ENCODE measurements around the gene KCMF1. TPM values are rescaled to one million over a fixed set of nuclear protein-coding genes. Genes with fewer than 3 reads are reported as not detected.

The KCMF1 gene
- polyA plus RNA-seq, 3 donors: 22.5 to 52.9 (median 28.5) TPM

DNA sequence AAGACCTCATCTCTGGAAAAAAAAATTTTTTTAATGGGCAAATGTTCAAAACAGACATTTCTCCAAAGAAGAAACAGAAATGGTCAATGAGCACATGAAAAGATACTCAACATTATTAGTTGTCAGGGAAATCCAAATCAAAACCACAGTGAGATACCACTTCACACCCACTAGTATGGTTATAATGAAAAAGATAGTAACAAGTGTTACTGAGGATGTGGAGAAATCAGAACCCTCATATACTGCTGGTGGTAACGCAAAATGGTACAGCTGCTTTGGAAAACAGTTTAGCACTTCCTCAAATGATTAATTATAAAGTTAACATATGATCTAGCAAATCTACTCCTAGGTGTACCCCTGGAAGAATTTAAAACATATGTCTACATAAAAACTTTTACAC is 133.3 kb downstream of the KCMF1 start:
- H3K4me2 ChIP-seq (replicated peaks; ENCODE audit: extremely low read depth, low read length, poor library complexity, severe bottlenecking): no peak overlapping the region
- no peaks in the 10 kb centered on the region for H3K4me1 ChIP-seq (ENCODE audit: control insufficient read depth in 1 of 2, insufficient read depth in 2 of 2, low read length in 2 of 2)
- no peak for DNase-seq
- no peaks in the 10 kb centered on the region for H3K36me3 ChIP-seq (replicated peaks in 1 of 2; ENCODE audit: control insufficient read depth in 1 of 2, insufficient read depth in 2 of 2, low read length in 2 of 2)
- H4K20me1 ChIP-seq (ENCODE audit: insufficient read depth, low read length): no peaks in the 10 kb centered on the region
- no CpG with 5 or more reads among the region's 1 CpG for WGBS (ENCODE audit: insufficient coverage)
- H3K9me3 Mint-ChIP-seq: peaks cover 0 to 7% (median under 1%) of the 10 kb centered on the region in 7 donors
- H3K79me2 ChIP-seq (ENCODE audit: insufficient read depth, low read length): no peaks in the 10 kb centered on the region
- H3K27ac Mint-ChIP-seq: no peak overlapping the region
- H3K27ac ChIP-seq (ENCODE audit: low read depth in 1 of 2, low read length in 2 of 2): no peak overlapping the region
- no peak overlapping the region for H3K4me3 ChIP-seq (replicated peaks in 1 of 3; ENCODE audit: low read depth in 2 of 3, low read length in 3 of 3)
- TF ChIP-seq, protein P1, sequence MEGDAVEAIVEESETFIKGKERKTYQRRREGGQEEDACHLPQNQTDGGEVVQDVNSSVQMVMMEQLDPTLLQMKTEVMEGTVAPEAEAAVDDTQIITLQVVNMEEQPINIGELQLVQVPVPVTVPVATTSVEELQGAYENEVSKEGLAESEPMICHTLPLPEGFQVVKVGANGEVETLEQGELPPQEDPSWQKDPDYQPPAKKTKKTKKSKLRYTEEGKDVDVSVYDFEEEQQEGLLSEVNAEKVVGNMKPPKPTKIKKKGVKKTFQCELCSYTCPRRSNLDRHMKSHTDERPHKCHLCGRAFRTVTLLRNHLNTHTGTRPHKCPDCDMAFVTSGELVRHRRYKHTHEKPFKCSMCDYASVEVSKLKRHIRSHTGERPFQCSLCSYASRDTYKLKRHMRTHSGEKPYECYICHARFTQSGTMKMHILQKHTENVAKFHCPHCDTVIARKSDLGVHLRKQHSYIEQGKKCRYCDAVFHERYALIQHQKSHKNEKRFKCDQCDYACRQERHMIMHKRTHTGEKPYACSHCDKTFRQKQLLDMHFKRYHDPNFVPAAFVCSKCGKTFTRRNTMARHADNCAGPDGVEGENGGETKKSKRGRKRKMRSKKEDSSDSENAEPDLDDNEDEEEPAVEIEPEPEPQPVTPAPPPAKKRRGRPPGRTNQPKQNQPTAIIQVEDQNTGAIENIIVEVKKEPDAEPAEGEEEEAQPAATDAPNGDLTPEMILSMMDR (IDR thresholded peaks at IDR 0.05): no peak
- H3K9me3 ChIP-seq (replicated peaks in 1 of 2; ENCODE audit: control insufficient read depth in 1 of 2, insufficient read depth in 1 of 2, low read length in 2 of 2): no peaks in the 10 kb centered on the region
- no peak overlapping the region for H3K9ac ChIP-seq (ENCODE audit: insufficient read depth, low read length, poor library complexity, severe bottlenecking)
- no peaks in the 10 kb centered on the region for H3K4me1 Mint-ChIP-seq
- H3K27me3 Mint-ChIP-seq (ENCODE audit: low read depth in 3 of 3): peaks cover 2 to 13% (median 10%) of the 10 kb centered on the region in 3 donors
- no peak overlapping the region for H3K4me3 Mint-ChIP-seq
- H3K27me3 ChIP-seq (ENCODE audit: control insufficient read depth in 2 of 2, insufficient read depth in 2 of 2, low read length in 2 of 2): no peaks in the 10 kb centered on the region
- no peak overlapping the region for H2AFZ ChIP-seq (ENCODE audit: insufficient read depth, low read depth, low read length, poor library complexity, severe bottlenecking)
- intact Hi-C loops (cut with micrococcal nuclease): no loop called here
- no peaks in the 10 kb centered on the region for H3K36me3 Mint-ChIP-seq

- Mint-ChIP-seq H3K4me1 (no peaks in the 10 kb centered on the region), H3K27ac (no peak overlapping the region), H3K27me3 (ENCODE audit: low read depth in 3 of 3) (peaks cover 0 to 9% (median 7%) of the 10 kb centered on the region in 3 donors), H3K36me3 (no peaks in the 10 kb centered on the region), H3K4me3 (no peak overlapping the region), H3K9me3 (peaks cover 0 to 3% (median 1%) of the 10 kb centered on the region in 7 donors)
- Histone ChIP-seq H3K4me2 (replicated peaks; ENCODE audit: extremely low read depth, low read length, poor library complexity, severe bottlenecking) (no peak overlapping the region), H3K4me1 (ENCODE audit: control insufficient read depth in 1 of 2, insufficient read depth in 2 of 2, low read length in 2 of 2) (no peaks in the 10 kb centered on the region), H3K36me3 (replicated peaks in 1 of 2; ENCODE audit: control insufficient read depth in 1 of 2, insufficient read depth in 2 of 2, low read length in 2 of 2) (no peaks in the 10 kb centered on the region), H4K20me1 (ENCODE audit: insufficient read depth, low read length) (no peaks in the 10 kb centered on the region), H3K27me3 (ENCODE audit: control insufficient read depth in 2 of 2, insufficient read depth in 2 of 2, low read length in 2 of 2) (no peaks in the 10 kb centered on the region), H3K9ac (ENCODE audit: insufficient read depth, low read length, poor library complexity, severe bottlenecking) (no peak overlapping the region), H3K9me3 (replicated peaks in 1 of 2; ENCODE audit: control insufficient read depth in 1 of 2, insufficient read depth in 1 of 2, low read length in 2 of 2) (no peaks in the 10 kb centered on the region), H3K4me3 (replicated peaks in 1 of 3; ENCODE audit: low read depth in 2 of 3, low read length in 3 of 3) (no peak overlapping the region), H3K27ac (ENCODE audit: low read depth in 1 of 2, low read length in 2 of 2) (no peak overlapping the region), H2AFZ (ENCODE audit: insufficient read depth, low read depth, low read length, poor library complexity, severe bottlenecking) (no peak overlapping the region), H3K79me2 (ENCODE audit: insufficient read depth, low read length) (no peaks in the 10 kb centered on the region)
- intact Hi-C loops (cut with micrococcal nuclease): no loop called here
- WGBS (ENCODE audit: insufficient coverage): no CpG with 5 or more reads among the region's 8 CpGs
- DNase-seq: no peak
- TF ChIP-seq, protein P1 (IDR thresholded peaks at IDR 0.05): no peak
Observed at GRCh38 chr2:85106489-85107180, 135.7 kb downstream of the KCMF1 start.

Small RNA genes lying within 50 kb of the gene (small RNA-seq; reads per million reads assigned to genes)
- gene AC078974.1 (ENCODE audit: insufficient read length, low read depth): not detected

Other genes starting within 250 kb of the KCMF1 start
- under 1 TPM; 0.53 to 0.95 (median 0.79) TPM for gene TRABD2A, start 90.1 kb upstream of the KCMF1 start, polyA plus RNA-seq
- 1,000 to 10,000 TPM; 5,130 to 7,914 (median 6,847) TPM for gene TMSB10, start 65.5 kb upstream of the KCMF1 start, polyA plus RNA-seq
- gene TCF7L1, start 162.2 kb downstream of the KCMF1 start, polyA plus RNA-seq: under 1 TPM in 2 of 3 donors, not detected in 1; 0.05 to 0.09 TPM